GM12878 (cell line): Measurements from ENCODE around the gene CHAF1A. TPM values are rescaled to one million over a fixed set of nuclear protein-coding genes. Genes with fewer than 3 reads are reported as not detected.

Source experiments
- ATAC-seq: fragments of 200-7000 bp; cut with Tn5 transposase; 3 replicates; pipeline ENCODE4 v1.9.1; 2020; ENCODE audit warnings: mild to moderate bottlenecking, moderate library complexity
- BruUV-seq: library from RNA; stranded (reverse); fragments of 400-500 nt; replicated peaks from 2 replicates; lab custom pipeline; 2021; lab: Mats Ljungman, UMichigan
- CTCF ChIA-PET: fragments of 300-600 bp; sonication (Branson Sonifier 250); formaldehyde crosslinking; extraction: SDS; loops from one replicate; lab custom pipeline; 2021; ENCODE audit warnings: inconsistent platforms; lab: Yijun Ruan, JAX
- POLR2A ChIA-PET: fragments of 350-600 bp; formaldehyde crosslinking; extraction: SDS; loops from one replicate; lab custom pipeline; 2021; ENCODE audit warnings: inconsistent platforms; lab: Charles Lee
- RAD21 ChIA-PET: fragments of 300-600 bp; sonication (Branson Sonifier 250); formaldehyde crosslinking; loops from one replicate; lab custom pipeline; 2023; ENCODE audit warnings: antibody characterized with exemption; ENCODE audit not compliant: unreplicated experiment; lab: Charles Lee
- SMC1A ChIA-PET: fragments of 300-600 bp; sonication (Branson Sonifier 250); formaldehyde crosslinking; loops from one replicate; lab custom pipeline; 2023; ENCODE audit not compliant: unreplicated experiment, uncharacterized antibody; lab: Charles Lee
- DNase-seq: peaks from one replicate; pipeline ENCODE4 v3.0.0-alpha.2; 2011; ENCODE audit warnings: low read depth, low spot score
- FAIRE-seq: peaks from 3 replicates; lab custom pipeline; 2011; peaks lifted over from hg19 to GRCh38; lab: Jason Lieb, UNC
- H2AFZ ChIP-seq: 2 replicates; pipeline ENCODE4 v1.6.0; 2011; ENCODE audit warnings: low read depth, low read length, control low read depth; ENCODE audit not compliant: control insufficient read depth
- H3K27ac ChIP-seq: 2 replicates; pipeline ENCODE4 v1.5.1; 2011; ENCODE audit warnings: control low read depth; ENCODE audit not compliant: control insufficient read depth, insufficient read depth
- H3K27me3 ChIP-seq, 2 experiments: replicated peaks in 1 of 2; 2 replicates each; pipeline versions ENCODE4 v1.6.0 to v1.6.1; 2011; ENCODE audit warnings: low read length in 1 of 2; ENCODE audit not compliant: control insufficient read depth in 2 of 2, insufficient read depth in 2 of 2
- H3K36me3 ChIP-seq, 2 experiments: 2 replicates each; pipeline ENCODE4 v1.5.1; 2011; ENCODE audit warnings: low read length in 1 of 2; ENCODE audit not compliant: control insufficient read depth in 2 of 2, insufficient read depth in 2 of 2
- H3K4me1 ChIP-seq: 2 replicates; pipeline ENCODE4 v1.6.1; 2011; ENCODE audit warnings: mild to moderate bottlenecking, low read length, moderate library complexity, mixed read lengths; ENCODE audit not compliant: control insufficient read depth, insufficient read depth
- H3K4me2 ChIP-seq: 2 replicates; pipeline ENCODE4 v1.6.0; 2011; ENCODE audit warnings: control low read depth; ENCODE audit not compliant: control insufficient read depth, insufficient read depth
- H3K4me3 ChIP-seq: fragments of 200-600 bp; sonication (generic); 2 replicates; pipeline ENCODE4 v1.5.1; 2016
- H3K79me2 ChIP-seq: 2 replicates; pipeline ENCODE4 v1.6.0; 2011; ENCODE audit warnings: low read length; ENCODE audit not compliant: control insufficient read depth, insufficient read depth
- H3K9ac ChIP-seq: 2 replicates; pipeline ENCODE4 v1.8.0; 2011; ENCODE audit warnings: low read length, control low read depth, mixed read lengths; ENCODE audit not compliant: control insufficient read depth, insufficient read depth
- H3K9me3 ChIP-seq: replicated peaks from 3 replicates; pipeline ENCODE4 v1.5.1; 2011; ENCODE audit warnings: mild to moderate bottlenecking, low read length; ENCODE audit not compliant: control insufficient read depth, insufficient read depth
- H4K20me1 ChIP-seq: 2 replicates; pipeline ENCODE4 v1.6.0; 2011; ENCODE audit not compliant: control insufficient read depth, insufficient read depth
- BRCA1 ChIP-seq: IDR thresholded peaks from 2 replicates; pipeline ENCODE4 v1.6.1; 2011; ENCODE audit warnings: low read depth, low read length, improper control_type of control experiment
- EGR1 ChIP-seq, 2 experiments: IDR thresholded peaks; 1 replicate in 1 of 2; 2 replicates in 1 of 2; pipeline ENCODE4 v1.6.1; 2011 to 2012; ENCODE audit warnings: low read depth in 2 of 2, low read length in 2 of 2, borderline replicate concordance in 1 of 2, mild to moderate bottlenecking in 1 of 2, moderate library complexity in 1 of 2
- IKZF1 ChIP-seq: fragments of 450-650 bp; conservative IDR thresholded peaks from 2 replicates; pipeline ENCODE4 v1.6.1; 2017; ENCODE audit warnings: antibody characterized with exemption, mild to moderate bottlenecking
- NFXL1 ChIP-seq: fragments of 450-650 bp; IDR thresholded peaks from 2 replicates; pipeline ENCODE4 v1.6.1; 2017; ENCODE audit warnings: antibody characterized with exemption, mild to moderate bottlenecking, borderline replicate concordance
- POU2F2 ChIP-seq: IDR thresholded peaks from 3 replicates; pipeline ENCODE4 v1.6.1; 2011; ENCODE audit warnings: low read depth, mild to moderate bottlenecking, low read length, borderline replicate concordance
- SUZ12 ChIP-seq: fragments of 200-600 bp; sonication (generic); IDR thresholded peaks from one replicate; pipeline ENCODE4 v1.6.1; 2018; ENCODE audit warnings: antibody characterized with exemption, mild to moderate bottlenecking; ENCODE audit not compliant: unreplicated experiment
- YBX1 ChIP-seq: fragments of 450-650 bp; IDR thresholded peaks from 2 replicates; pipeline ENCODE4 v1.6.1; 2016; ENCODE audit warnings: antibody characterized with exemption
- WGBS: methylation state at CpG from one replicate; pipeline ENCODE4 v1.1.6; 2016; ENCODE audit warnings: low lambda C conversion rate; ENCODE audit not compliant: insufficient replicate concordance, insufficient coverage; ENCODE audit errors: missing lambda C conversion rate; 5-methylcytosine and 5-hydroxymethylcytosine counted together
- in situ Hi-C: fragments of 300-500 bp; cut with MboI; formaldehyde crosslinking; loops from 9 replicates; pipeline ENCODE4 v1.14.3; 2018; ENCODE audit warnings: mixed read lengths
- intact Hi-C: fragments of 100-400 bp; cut with micrococcal nuclease; formaldehyde crosslinking; loops from one replicate; pipeline ENCODE4 v1.14.2; 2022; ENCODE audit not compliant: unreplicated experiment
- polyA plus RNA-seq, 11 experiments: library from polyadenylated mRNA; depleted of rRNA in 4 of 11; unstranded in 6 of 11; stranded (reverse) in 5 of 11; fragments of >200 nt; fragmentation: Nextera tagmentation in 4 of 11; fragmentation: Illumina TruSeq in 1 of 11; extraction: Ambion mirVana in 4 of 11; extraction: Trizol in 1 of 11; gene quantifications; 1 replicate in 1 of 11; 2 replicates in 10 of 11; pipeline versions ENCODE4 v1.2.1 to v1.2.3, GENCODE V29; 2011 to 2016; ENCODE audit warnings: inconsistent platforms in 2 of 11, missing spikeins in 2 of 11, low read depth in 1 of 11
- total RNA-seq, 4 experiments: library from RNA; depleted of rRNA in 3 of 4; stranded (reverse); fragments of >200 nt in 3 of 4; fragmentation: Illumina TruSeq in 1 of 4; extraction: Trizol in 1 of 4; gene quantifications; 2 replicates each; pipeline versions ENCODE4 v1.2.1 to v1.2.3, GENCODE V29; 2013 to 2021
- TF ChIP-seq, protein P1 (sequence below): fragments of 450-650 bp; formaldehyde crosslinking; IDR thresholded peaks from 2 replicates; pipeline ENCODE4 v1.5.0; 2022; ENCODE audit warnings: mild to moderate bottlenecking, missing genetic modification characterization
- TF ChIP-seq, protein P2 (sequence below): IDR thresholded peaks from 2 replicates; pipeline ENCODE4 v1.6.1; 2011; ENCODE audit warnings: low read depth, low read length, improper control_type of control experiment, borderline replicate concordance

CHAF1A gene
- total and polyA plus RNA-seq, 10 of the 15 experiments (the other 5 are each of a cell fraction or from before 2014, with no cell fraction given), result 1.3 to 69.1 (median 34.2) TPM

DNA sequence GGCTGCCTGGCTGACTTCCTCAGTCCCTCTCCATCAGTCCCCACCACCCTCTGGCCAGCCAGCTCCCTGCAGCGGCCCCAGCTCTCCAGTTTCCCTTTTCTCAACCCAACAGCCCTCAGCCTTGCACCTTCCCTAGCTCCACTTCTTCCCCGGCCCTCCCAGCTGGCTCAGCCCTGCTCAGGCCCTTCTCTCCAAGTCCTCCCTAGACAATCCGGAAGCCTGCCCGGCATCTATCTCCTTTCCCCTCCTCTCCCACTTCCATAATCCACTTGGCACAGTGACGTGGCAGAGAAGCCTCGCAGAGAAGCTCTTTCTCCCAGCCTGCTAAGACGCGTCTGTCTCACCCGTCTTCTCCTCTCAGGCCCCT lies 54.0 kb downstream of the CHAF1A start:
- DNase-seq (no peak), ATAC-seq (peak; percentile 29), FAIRE-seq (no peak)
- no TSS peak for BruUV-seq
- no peaks in the 10 kb centered on the region for H4K20me1 ChIP-seq
- ChIA-PET POLR2A (interaction anchor here (0.9 to 2.0 kb wide), 2 partner anchors 15 to 54 kb away, joined by 3 to 5 read pairs; partner anchors contain the start of gene CHAF1A), RAD21 (interaction anchor here (1.4 kb wide), 1 partner anchor 54 kb away, joined by 3 read pairs; the partner anchor contains the start of gene CHAF1A), CTCF (interaction anchor here (0.8 to 1.7 kb wide), 2 partner anchors 18 to 180 kb away, joined by 3 to 4 read pairs; no protein-coding TSS in a partner anchor), SMC1A (interaction anchor here (1.4 kb wide), 1 partner anchor 15 kb away, joined by 3 read pairs; the partner anchor contains the start of gene HDGFL2)
- H3K9me3 ChIP-seq, result no peaks in the 10 kb centered on the region
- no peaks in the 10 kb centered on the region for H3K4me1 ChIP-seq
- H3K27me3 ChIP-seq, result no peaks in the 10 kb centered on the region
- peak overlapping the region; percentile 82 for H3K4me3 ChIP-seq
- intact Hi-C loops, result no loop called here
- H3K4me2 ChIP-seq, result peak overlapping the region; percentile 97
- WGBS, result 13% methylated on average over 9 of the region's 9 CpGs
- H2AFZ ChIP-seq, result no peak overlapping the region
- H3K27ac ChIP-seq, result no peak overlapping the region
- H3K79me2 ChIP-seq, result peaks cover 5% of the 10 kb centered on the region
- peaks cover 3 to 8% of the 10 kb centered on the region in 2 experiments for H3K36me3 ChIP-seq
- H3K9ac ChIP-seq, result peak overlapping the region; percentile 61
- in situ Hi-C loops, result no loop called here
- TF ChIP-seq IKZF1 (0 out of 2 replicates have a peak, but pooled peaks have one; percentile 9), NFXL1 (no peak)
- TF ChIP-seq, all 136 proteins: peak for 1

DNA sequence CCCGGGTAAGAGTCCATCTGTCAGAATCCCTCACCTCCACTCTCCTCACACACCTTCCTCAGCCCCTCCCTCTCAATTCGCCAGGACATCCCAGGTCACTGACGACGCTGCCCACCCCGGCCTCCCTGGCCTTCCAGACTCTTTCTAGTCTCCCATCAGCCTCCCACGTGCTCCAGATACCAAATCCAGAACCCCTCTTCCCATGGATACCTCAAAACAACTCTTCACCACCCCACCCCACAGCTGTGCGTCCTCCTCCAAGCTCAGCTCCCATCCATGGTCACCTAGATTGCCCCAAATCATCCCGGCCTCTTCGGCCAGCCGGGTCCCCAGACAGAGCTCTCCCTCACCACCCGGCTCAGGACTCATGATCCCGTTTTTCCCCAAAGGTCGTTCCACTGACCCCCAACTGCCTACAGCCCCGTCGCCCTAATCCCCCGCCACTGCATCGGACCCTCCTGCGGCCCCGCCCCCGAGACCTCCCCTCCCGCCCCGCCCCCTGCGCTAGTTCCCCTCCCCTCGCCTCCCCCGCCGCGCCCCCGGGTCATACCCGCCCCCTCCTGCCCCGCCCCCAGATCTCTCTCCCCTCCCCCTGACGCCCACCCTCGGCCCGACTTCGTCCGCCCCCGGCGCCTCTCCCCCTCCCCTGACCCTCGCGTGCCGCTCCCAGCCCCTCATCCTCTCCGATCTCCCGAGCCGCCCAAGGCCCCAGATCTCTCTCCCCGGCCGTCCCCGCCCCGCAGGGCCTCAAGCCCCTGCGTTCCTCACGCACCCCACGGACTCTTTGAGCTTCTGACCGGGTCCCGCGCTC lies 54.6 kb downstream of the CHAF1A start:
- ATAC-seq (peak; percentile 52), DNase-seq (no peak), FAIRE-seq (no peak)
- peak overlapping the region; percentile 85 for H3K4me3 ChIP-seq
- H3K36me3 ChIP-seq, result peaks cover 3 to 8% of the 10 kb centered on the region in 2 experiments
- ChIA-PET RAD21 (interaction anchor here (1.4 kb wide), 1 partner anchor 55 kb away, joined by 3 read pairs; the partner anchor contains the start of gene CHAF1A), CTCF (interaction anchor here (0.8 to 1.7 kb wide), 2 partner anchors 17 to 179 kb away, joined by 3 to 4 read pairs; no protein-coding TSS in a partner anchor), POLR2A (interaction anchor here (0.6 to 2.0 kb wide), 3 partner anchors 14 to 55 kb away, joined by 3 to 5 read pairs (median 3); partner anchors contain the start of gene CHAF1A), SMC1A (interaction anchor here (1.4 kb wide), 1 partner anchor 15 kb away, joined by 3 read pairs; the partner anchor contains the start of gene HDGFL2)
- intact Hi-C loops, result loop anchor here (1.0 kb wide), 1 partner anchor 55 kb away; the partner anchor contains the start of gene CHAF1A
- H3K79me2 ChIP-seq, result peaks cover 5% of the 10 kb centered on the region
- in situ Hi-C loops, result no loop called here
- BruUV-seq, result no TSS peak
- H3K4me2 ChIP-seq, result peak overlapping the region; percentile 97
- H3K4me1 ChIP-seq, result no peaks in the 10 kb centered on the region
- no peaks in the 10 kb centered on the region for H3K27me3 ChIP-seq
- no peaks in the 10 kb centered on the region for H3K9me3 ChIP-seq
- H2AFZ ChIP-seq, result peak overlapping the region; percentile 47
- peak overlapping the region; percentile 61; the same call in 1 of the 2 replicates for H3K27ac ChIP-seq
- peak overlapping the region; percentile 61 for H3K9ac ChIP-seq
- WGBS, result 9% methylated on average over 18 of the region's 53 CpGs
- no peaks in the 10 kb centered on the region for H4K20me1 ChIP-seq
- TF ChIP-seq BRCA1 (no peak), YBX1 (no peak), EGR1 (IDR thresholded peaks at IDR 0.05; ENCODE audit: borderline replicate concordance in 1 of 2, low read depth in 2 of 2, low read length in 2 of 2) (peak in 1 of 2 experiments; percentile 21; a peak in 1 of 3 replicates), SUZ12 (no peak), POU2F2 (no peak), IKZF1 (0 out of 2 replicates have a peak, but pooled peaks have one; percentile 4)
- TF ChIP-seq, protein P1, sequence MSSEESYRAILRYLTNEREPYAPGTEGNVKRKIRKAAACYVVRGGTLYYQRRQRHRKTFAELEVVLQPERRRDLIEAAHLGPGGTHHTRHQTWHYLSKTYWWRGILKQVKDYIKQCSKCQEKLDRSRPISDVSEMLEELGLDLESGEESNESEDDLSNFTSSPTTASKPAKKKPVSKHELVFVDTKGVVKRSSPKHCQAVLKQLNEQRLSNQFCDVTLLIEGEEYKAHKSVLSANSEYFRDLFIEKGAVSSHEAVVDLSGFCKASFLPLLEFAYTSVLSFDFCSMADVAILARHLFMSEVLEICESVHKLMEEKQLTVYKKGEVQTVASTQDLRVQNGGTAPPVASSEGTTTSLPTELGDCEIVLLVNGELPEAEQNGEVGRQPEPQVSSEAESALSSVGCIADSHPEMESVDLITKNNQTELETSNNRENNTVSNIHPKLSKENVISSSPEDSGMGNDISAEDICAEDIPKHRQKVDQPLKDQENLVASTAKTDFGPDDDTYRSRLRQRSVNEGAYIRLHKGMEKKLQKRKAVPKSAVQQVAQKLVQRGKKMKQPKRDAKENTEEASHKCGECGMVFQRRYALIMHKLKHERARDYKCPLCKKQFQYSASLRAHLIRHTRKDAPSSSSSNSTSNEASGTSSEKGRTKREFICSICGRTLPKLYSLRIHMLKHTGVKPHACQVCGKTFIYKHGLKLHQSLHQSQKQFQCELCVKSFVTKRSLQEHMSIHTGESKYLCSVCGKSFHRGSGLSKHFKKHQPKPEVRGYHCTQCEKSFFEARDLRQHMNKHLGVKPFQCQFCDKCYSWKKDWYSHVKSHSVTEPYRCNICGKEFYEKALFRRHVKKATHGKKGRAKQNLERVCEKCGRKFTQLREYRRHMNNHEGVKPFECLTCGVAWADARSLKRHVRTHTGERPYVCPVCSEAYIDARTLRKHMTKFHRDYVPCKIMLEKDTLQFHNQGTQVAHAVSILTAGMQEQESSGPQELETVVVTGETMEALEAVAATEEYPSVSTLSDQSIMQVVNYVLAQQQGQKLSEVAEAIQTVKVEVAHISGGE (CRISPR knock-in tag), result no peak
- TF ChIP-seq, protein P2, sequence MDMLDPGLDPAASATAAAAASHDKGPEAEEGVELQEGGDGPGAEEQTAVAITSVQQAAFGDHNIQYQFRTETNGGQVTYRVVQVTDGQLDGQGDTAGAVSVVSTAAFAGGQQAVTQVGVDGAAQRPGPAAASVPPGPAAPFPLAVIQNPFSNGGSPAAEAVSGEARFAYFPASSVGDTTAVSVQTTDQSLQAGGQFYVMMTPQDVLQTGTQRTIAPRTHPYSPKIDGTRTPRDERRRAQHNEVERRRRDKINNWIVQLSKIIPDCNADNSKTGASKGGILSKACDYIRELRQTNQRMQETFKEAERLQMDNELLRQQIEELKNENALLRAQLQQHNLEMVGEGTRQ, result no peak
